Gastroesophageal sphincter (tissue), 3 donors: ENCODE measurements around the gene RUNX3.

Source experiments
- EP300 ChIP-seq: sonication (generic); formaldehyde crosslinking; IDR thresholded peaks from one replicate; pipeline ENCODE4 v1.6.1; 2017; ENCODE audit warnings: antibody characterized with exemption, mild to moderate bottlenecking
- POLR2A ChIP-seq, 2 donors: fragments of 450-650 bp; IDR thresholded peaks; one replicate each; pipeline ENCODE4 v1.6.1; 2017; ENCODE audit warnings: antibody characterized with exemption in 2 of 2, mild to moderate bottlenecking in 2 of 2, moderate library complexity in 1 of 2
- TF ChIP-seq, protein P1 (sequence below), 4 experiments: fragments of 200-600 bp in 2 of 4; fragments of 450-650 bp in 2 of 4; sonication (generic) in 1 of 4; IDR thresholded peaks; one replicate each; pipeline ENCODE4 v1.5.1; 2017 to 2019; ENCODE audit warnings: antibody characterized with exemption in 4 of 4, mild to moderate bottlenecking in 2 of 4, moderate library complexity in 2 of 4

- TF ChIP-seq, protein P1, sequence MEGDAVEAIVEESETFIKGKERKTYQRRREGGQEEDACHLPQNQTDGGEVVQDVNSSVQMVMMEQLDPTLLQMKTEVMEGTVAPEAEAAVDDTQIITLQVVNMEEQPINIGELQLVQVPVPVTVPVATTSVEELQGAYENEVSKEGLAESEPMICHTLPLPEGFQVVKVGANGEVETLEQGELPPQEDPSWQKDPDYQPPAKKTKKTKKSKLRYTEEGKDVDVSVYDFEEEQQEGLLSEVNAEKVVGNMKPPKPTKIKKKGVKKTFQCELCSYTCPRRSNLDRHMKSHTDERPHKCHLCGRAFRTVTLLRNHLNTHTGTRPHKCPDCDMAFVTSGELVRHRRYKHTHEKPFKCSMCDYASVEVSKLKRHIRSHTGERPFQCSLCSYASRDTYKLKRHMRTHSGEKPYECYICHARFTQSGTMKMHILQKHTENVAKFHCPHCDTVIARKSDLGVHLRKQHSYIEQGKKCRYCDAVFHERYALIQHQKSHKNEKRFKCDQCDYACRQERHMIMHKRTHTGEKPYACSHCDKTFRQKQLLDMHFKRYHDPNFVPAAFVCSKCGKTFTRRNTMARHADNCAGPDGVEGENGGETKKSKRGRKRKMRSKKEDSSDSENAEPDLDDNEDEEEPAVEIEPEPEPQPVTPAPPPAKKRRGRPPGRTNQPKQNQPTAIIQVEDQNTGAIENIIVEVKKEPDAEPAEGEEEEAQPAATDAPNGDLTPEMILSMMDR (IDR thresholded peaks at IDR 0.05) = no peak
- TF ChIP-seq POLR2A (IDR thresholded peaks at IDR 0.05) (no peak), EP300 (no peak)
Measured at GRCh38 chr1:24861821-24862727, 68.0 kb downstream of the RUNX3 start.
